Gastrocnemius medialis (tissue), 4 donors: ENCODE measurements around the gene MYO9B.
"Not testable (repeated sequence)": the region's sequence is repeated elsewhere in the genome, so short reads cannot be mapped to it uniquely, and the experiment has no call there.

Source experiments
- CTCF ChIP-seq, 5 experiments: fragments of 450-650 bp in 3 of 5; fragments of 200-600 bp in 2 of 5; sonication (generic) in 2 of 5; IDR thresholded peaks in 4 of 5; conservative IDR thresholded peaks in 1 of 5; 1 replicate in 4 of 5; 2 replicates in 1 of 5; pipeline ENCODE4 v1.5.1; 2016 to 2019; ENCODE audit warnings: antibody characterized with exemption in 5 of 5, mild to moderate bottlenecking in 3 of 5, moderate library complexity in 3 of 5
- POLR2A ChIP-seq, 2 donors: fragments of 450-650 bp; IDR thresholded peaks; one replicate each; pipeline ENCODE4 v1.6.1; 2017; ENCODE audit warnings: antibody characterized with exemption in 2 of 2, mild to moderate bottlenecking in 2 of 2, moderate library complexity in 2 of 2

- not testable (repeated sequence) for TF ChIP-seq CTCF (IDR thresholded peaks at IDR 0.05 in 4 of 5, conservative IDR thresholded peaks at IDR 0.05 in 1 of 5); POLR2A (IDR thresholded peaks at IDR 0.05)
These were observed 31.4 kb downstream of the MYO9B start for GRCh38 chr19:17106964-17107363.
